GM12864 (cell line): Measurements from ENCODE around the gene LRP10.

Experiments used
- DNase-seq: peaks from one replicate; pipeline ENCODE4 v3.0.0-alpha.2; 2011; ENCODE audit warnings: low read depth
- H3K4me3 ChIP-seq: 2 replicates; pipeline ENCODE4 v1.5.1; 2011; ENCODE audit warnings: mild to moderate bottlenecking, low read depth, low read length, control low read depth
- TF ChIP-seq, protein P1 (sequence below): IDR thresholded peaks from 2 replicates; pipeline ENCODE4 v1.5.1; 2011; ENCODE audit warnings: low read depth, mild to moderate bottlenecking, moderate library complexity, low read length, control low read depth, inconsistent platforms; ENCODE audit errors: missing control alignments

The LRP10 gene

GRCh38 chr14:22845103-22845394 is 26.5 kb upstream of the LRP10 start:
- TF ChIP-seq, protein P1, sequence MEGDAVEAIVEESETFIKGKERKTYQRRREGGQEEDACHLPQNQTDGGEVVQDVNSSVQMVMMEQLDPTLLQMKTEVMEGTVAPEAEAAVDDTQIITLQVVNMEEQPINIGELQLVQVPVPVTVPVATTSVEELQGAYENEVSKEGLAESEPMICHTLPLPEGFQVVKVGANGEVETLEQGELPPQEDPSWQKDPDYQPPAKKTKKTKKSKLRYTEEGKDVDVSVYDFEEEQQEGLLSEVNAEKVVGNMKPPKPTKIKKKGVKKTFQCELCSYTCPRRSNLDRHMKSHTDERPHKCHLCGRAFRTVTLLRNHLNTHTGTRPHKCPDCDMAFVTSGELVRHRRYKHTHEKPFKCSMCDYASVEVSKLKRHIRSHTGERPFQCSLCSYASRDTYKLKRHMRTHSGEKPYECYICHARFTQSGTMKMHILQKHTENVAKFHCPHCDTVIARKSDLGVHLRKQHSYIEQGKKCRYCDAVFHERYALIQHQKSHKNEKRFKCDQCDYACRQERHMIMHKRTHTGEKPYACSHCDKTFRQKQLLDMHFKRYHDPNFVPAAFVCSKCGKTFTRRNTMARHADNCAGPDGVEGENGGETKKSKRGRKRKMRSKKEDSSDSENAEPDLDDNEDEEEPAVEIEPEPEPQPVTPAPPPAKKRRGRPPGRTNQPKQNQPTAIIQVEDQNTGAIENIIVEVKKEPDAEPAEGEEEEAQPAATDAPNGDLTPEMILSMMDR = no peak
- DNase-seq = no peak

DNA sequence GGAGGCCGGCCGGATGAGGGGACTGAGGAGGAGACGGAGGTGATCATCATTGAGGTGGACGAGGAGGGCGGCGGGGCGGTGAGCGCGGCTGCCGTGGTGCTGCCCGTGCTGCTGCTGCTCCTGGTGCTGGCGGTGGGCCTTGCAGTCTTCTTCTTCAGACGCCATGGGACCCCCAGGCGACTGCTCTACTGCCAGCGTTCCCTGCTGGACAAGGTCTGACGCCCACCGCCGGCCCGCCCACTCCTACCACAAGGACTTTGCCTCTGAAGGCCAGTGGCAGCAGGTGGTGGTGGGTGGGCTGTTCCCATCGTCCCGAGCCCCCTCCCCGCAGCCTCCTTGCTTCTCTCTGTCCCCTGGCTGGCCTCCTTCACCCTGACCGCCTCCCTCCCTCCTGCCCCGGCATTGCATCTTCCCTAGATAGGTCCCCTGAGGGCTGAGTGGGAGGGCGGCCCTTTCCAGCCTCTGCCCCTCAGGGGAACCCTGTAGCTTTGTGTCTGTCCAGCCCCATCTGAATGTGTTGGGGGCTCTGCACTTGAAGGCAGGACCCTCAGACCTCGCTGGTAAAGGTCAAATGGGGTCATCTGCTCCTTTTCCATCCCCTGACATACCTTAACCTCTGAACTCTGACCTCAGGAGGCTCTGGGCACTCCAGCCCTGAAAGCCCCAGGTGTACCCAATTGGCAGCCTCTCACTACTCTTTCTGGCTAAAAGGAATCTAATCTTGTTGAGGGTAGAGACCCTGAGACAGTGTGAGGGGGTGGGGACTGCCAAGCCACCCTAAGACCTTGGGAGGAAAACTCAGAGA is 25.5 kb upstream of the LRP10 start:
- DNase-seq = no peak
- H3K4me3 ChIP-seq = no peak overlapping the region
- TF ChIP-seq, protein P1 = no peak

More at GRCh38 chr14:22845103-22845394, 26.5 kb upstream of the LRP10 start:
- no peak overlapping the region for H3K4me3 ChIP-seq

DNA sequence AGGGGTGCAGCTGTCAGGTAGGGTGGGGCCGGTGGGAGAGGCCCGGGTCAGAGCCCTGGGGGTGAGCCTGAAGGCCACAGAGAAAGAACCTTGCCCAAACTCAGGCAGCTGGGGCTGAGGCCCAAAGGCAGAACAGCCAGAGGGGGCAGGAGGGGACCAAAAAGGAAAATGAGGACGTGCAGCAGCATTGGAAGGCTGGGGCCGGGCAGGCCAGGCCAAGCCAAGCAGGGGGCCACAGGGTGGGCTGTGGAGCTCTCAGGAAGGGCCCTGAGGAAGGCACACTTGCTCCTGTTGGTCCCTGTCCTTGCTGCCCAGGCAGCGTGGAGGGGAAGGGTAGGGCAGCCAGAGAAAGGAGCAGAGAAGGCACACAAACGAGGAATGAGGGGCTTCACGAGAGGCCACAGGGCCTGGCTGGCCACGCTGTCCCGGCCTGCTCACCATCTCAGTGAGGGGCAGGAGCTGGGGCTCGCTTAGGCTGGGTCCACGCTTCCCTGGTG is 24.7 kb upstream of the LRP10 start:
- TF ChIP-seq, protein P1 = no peak
- no peak overlapping the region for H3K4me3 ChIP-seq
- no peak for DNase-seq

DNA sequence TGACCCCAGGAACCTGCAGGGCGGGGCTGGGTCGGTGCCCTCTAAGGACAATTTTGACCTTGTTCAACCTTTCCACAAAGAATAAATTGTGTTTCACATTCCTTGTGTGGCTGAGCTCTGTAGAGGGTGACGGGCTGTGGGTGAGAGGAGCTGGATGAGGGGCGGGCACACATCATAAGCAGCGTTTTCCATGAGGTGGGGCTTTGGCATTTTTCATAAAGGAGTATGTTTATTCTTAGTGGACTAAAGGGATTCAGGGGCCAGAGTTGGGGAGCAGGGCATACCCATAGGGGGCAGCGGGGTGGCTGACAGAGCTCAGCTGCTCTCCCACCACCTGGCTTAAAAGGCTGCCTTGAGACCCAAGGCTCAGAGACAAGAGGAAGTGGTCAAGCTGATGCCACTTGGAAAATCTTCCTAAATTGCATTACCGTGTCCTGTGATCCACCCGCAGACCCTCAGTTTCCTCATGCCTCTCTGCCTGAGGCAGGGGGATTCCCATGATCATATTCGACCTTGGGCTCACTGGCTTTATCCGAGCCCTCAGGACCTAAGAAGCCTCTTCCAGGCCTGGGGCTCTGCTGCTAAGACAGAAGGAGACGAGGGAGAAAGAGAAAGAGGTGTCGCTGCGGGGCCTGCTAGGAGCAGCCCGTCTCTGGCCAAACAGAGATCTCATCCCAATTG is 23.7 kb upstream of the LRP10 start:
- H3K4me3 ChIP-seq = no peak overlapping the region
- no peak for DNase-seq
- TF ChIP-seq, protein P1 = peak; percentile 7

DNA sequence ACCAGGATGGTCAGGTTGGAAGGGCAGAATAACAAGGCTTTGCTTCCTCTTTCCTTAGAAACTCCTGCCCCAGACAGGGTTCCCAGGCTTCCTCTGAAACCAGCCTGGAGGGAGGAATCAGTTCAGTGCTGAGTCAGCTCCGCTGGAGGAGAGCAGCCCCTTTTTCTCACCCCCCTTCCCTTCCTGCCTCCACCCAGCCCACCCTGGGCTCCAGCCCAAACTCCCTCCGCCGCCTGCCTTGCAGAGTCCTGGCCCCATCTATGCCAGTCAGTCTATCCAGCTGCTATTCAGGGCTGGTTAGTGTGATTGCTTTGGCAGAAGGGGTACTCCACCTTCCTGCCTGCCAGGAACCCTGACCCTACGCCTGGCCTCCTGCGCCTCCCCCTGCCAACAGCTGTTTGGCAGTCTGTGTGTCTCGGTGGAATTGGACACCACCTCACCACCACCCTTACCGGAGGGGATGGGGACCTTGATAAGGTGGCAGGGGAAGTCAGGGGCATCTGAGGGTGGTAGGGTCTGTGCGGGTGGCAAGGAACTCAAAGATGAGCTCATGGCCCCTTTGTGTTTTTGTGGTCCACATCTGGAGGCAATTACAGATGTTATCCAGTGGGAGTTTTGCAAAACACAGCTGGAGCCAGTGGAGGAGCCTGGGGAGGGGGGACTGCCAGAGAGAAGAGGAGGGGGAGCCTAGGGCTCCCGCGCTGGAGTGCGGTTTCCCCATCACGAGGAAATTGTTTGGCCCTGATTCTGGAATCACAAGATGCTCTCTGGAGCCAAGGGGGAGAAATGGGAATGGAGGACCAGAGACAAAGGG is 23.0 kb upstream of the LRP10 start:
- DNase-seq = no peak
- TF ChIP-seq, protein P1 = no peak
- no peak overlapping the region for H3K4me3 ChIP-seq

DNA sequence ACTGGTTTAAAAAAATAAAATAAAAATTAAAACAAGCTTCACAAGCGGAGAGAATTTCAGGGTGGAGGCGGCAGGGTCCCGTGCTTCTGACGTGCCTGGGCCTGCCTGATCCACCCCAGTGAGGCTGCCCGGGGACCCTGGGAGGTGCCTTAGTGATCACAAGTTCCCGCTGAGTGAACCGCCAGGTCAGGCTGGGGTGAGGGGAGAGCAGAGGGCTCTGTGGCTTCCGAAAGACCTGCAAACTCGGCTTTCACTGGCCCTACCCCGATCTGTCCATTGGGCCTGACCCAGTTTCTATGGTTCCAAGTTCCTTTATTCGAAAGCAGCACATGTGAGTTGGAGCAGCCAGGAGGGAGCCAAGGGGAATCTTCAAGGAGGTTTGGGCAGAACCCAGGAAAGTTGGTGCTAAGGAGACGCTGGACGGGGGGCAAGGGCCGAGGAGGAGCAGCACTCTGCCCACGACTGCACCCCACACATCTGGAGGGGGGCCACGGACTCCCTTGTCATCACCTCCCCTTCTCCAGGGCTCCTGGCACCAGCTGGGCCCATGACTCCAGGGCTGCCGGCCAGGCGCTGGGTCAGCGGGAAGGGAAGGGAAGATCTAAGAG is 22.2 kb upstream of the LRP10 start:
- H3K4me3 ChIP-seq = no peak overlapping the region
- DNase-seq = no peak
- TF ChIP-seq, protein P1 = no peak
